C4-2B (cell line): ENCODE data around the gene PAK1.
A peak's percentile ranks its signal among the peaks of the same experiment; 100 is the strongest.

Experiments used
- CTCF ChIP-seq: fragments of 450-650 bp; conservative IDR thresholded peaks from 2 replicates; pipeline ENCODE4 v1.5.1; 2017; ENCODE audit warnings: mild to moderate bottlenecking
- ZFX ChIP-seq: fragments of 450-650 bp; IDR thresholded peaks from 2 replicates; pipeline ENCODE4 v1.6.1; 2017

- peak; percentile 47 for TF ChIP-seq CTCF
- TF ChIP-seq ZFX: no peak
Measured at GRCh38 chr11:77508019-77508418, 34.1 kb upstream of the PAK1 start.
